ENCODE data around the gene PSMD5.

GRCh38 chr9:120875195-120875565, 32.5 kb upstream of the PSMD5 start:
- TF ChIP-seq, protein P1, sequence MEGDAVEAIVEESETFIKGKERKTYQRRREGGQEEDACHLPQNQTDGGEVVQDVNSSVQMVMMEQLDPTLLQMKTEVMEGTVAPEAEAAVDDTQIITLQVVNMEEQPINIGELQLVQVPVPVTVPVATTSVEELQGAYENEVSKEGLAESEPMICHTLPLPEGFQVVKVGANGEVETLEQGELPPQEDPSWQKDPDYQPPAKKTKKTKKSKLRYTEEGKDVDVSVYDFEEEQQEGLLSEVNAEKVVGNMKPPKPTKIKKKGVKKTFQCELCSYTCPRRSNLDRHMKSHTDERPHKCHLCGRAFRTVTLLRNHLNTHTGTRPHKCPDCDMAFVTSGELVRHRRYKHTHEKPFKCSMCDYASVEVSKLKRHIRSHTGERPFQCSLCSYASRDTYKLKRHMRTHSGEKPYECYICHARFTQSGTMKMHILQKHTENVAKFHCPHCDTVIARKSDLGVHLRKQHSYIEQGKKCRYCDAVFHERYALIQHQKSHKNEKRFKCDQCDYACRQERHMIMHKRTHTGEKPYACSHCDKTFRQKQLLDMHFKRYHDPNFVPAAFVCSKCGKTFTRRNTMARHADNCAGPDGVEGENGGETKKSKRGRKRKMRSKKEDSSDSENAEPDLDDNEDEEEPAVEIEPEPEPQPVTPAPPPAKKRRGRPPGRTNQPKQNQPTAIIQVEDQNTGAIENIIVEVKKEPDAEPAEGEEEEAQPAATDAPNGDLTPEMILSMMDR (optimal IDR thresholded peaks at IDR 0.05 in 1 of 3, IDR thresholded peaks at IDR 0.05 in 1 of 3, conservative IDR thresholded peaks at IDR 0.05 in 1 of 3; ENCODE audit: extremely low read depth in 1 of 3, insufficient read depth in 2 of 3, low read length in 3 of 3): no peak
- no peak for TF ChIP-seq EZH2 (IDR thresholded peaks at IDR 0.05; ENCODE audit: low read length)
